K562 (cell line): ENCODE measurements around the gene NPM1. TPM values are rescaled to one million over a fixed set of nuclear protein-coding genes. Genes with fewer than 3 reads are reported as not detected.

Experiments
- ATAC-seq: fragments of 200-7000 bp; cut with Tn5 transposase; 3 replicates; pipeline ENCODE4 v1.9.1; 2020; ENCODE audit warnings: moderate library complexity
- BruUV-seq: library from RNA; stranded (reverse); fragments of 400-500 nt; replicated peaks from 2 replicates; lab custom pipeline; 2021; lab: Mats Ljungman, UMichigan
- CTCF ChIA-PET: fragments of 300-600 bp; formaldehyde crosslinking; extraction: SDS; loops from one replicate; lab custom pipeline; 2021; ENCODE audit warnings: low intra/inter-chr PET ratio; lab: Yijun Ruan, JAX
- POLR2A ChIA-PET: fragments of 300-600, 350-650 bp; sonication (Branson Sonifier 250); formaldehyde crosslinking; extraction: SDS; loops from one replicate; lab custom pipeline; 2021; ENCODE audit warnings: antibody characterized with exemption, inconsistent platforms; lab: Yijun Ruan, JAX
- DNase-seq, 4 experiments: peaks; one replicate each; pipeline versions ENCODE4 v3.0.0 to v3.0.0-alpha.2; 2011 to 2018; ENCODE audit warnings: low spot score in 3 of 4, mixed read lengths in 3 of 4; ENCODE audit errors: extremely low read depth in 1 of 4
- FAIRE-seq: peaks from 2 replicates; lab custom pipeline; 2011; peaks lifted over from hg19 to GRCh38; lab: Jason Lieb, UNC
- H2AFZ ChIP-seq: 2 replicates; pipeline ENCODE4 v1.6.0; 2011; ENCODE audit warnings: low read depth, low read length, control low read depth, inconsistent platforms
- H3K27ac ChIP-seq: fragments of 200-600 bp; 3 replicates; pipeline ENCODE4 v1.8.0; 2011; ENCODE audit warnings: low read depth, mild to moderate bottlenecking, control low read depth, inconsistent platforms, low read length, moderate library complexity, mixed read lengths; ENCODE audit errors: extremely low read depth
- H3K27me3 ChIP-seq, 2 experiments: fragments of 300-600 bp in 1 of 2; 2 replicates in 1 of 2; 3 replicates in 1 of 2; pipeline versions ENCODE4 v1.6.0 to v1.8.0; 2011; ENCODE audit warnings: inconsistent platforms in 2 of 2, low read length in 2 of 2, mild to moderate bottlenecking in 1 of 2, mixed read lengths in 1 of 2, moderate library complexity in 1 of 2; ENCODE audit not compliant: control insufficient read depth in 2 of 2, insufficient read depth in 2 of 2
- H3K36me3 ChIP-seq: fragments of 300-600 bp; 3 replicates; pipeline ENCODE4 v1.8.0; 2011; ENCODE audit warnings: mild to moderate bottlenecking, low read length, inconsistent platforms; ENCODE audit not compliant: control insufficient read depth, insufficient read depth
- H3K4me1 ChIP-seq, 2 experiments: fragments of 200-600 bp in 1 of 2; replicated peaks in 1 of 2; 2 replicates in 1 of 2; 3 replicates in 1 of 2; pipeline versions ENCODE4 v1.5.1 to v1.8.0; 2011; ENCODE audit warnings: inconsistent platforms in 2 of 2, low read length in 2 of 2, mild to moderate bottlenecking in 1 of 2, mixed read lengths in 1 of 2, moderate library complexity in 1 of 2; ENCODE audit not compliant: control insufficient read depth in 2 of 2, insufficient read depth in 2 of 2
- H3K4me2 ChIP-seq: 2 replicates; pipeline ENCODE4 v1.6.1; 2011; ENCODE audit warnings: low read length, control low read depth, inconsistent platforms, mixed read lengths; ENCODE audit not compliant: insufficient read depth
- H3K4me3 ChIP-seq: fragments of 200-600 bp; sonication (generic), shearing (Covaris generic); 2 replicates; pipeline ENCODE4 v1.5.1; 2016; ENCODE audit warnings: control low read depth, inconsistent platforms
- H3K79me2 ChIP-seq: fragments of 200-600 bp; 3 replicates; pipeline ENCODE4 v1.8.0; 2011; ENCODE audit warnings: low read length, inconsistent platforms; ENCODE audit not compliant: control insufficient read depth, insufficient read depth
- H3K9ac ChIP-seq, 2 experiments: 2 replicates each; pipeline versions ENCODE4 v1.6.0 to v1.6.1; 2011; ENCODE audit warnings: low read depth in 2 of 2, low read length in 2 of 2, control low read depth in 1 of 2, inconsistent platforms in 1 of 2, mild to moderate bottlenecking in 1 of 2, mixed read lengths in 1 of 2; ENCODE audit not compliant: insufficient read depth in 1 of 2
- H3K9me1 ChIP-seq: one replicate; pipeline ENCODE4 v1.6.0; 2011; ENCODE audit warnings: inconsistent platforms, mild to moderate bottlenecking, low read length, moderate library complexity; ENCODE audit not compliant: control insufficient read depth, insufficient read depth
- H3K9me3 ChIP-seq: replicated peaks from 2 replicates; pipeline ENCODE4 v1.5.1; 2011; ENCODE audit warnings: low read depth, low read length, inconsistent platforms; ENCODE audit not compliant: control insufficient read depth, insufficient read depth
- H4K20me1 ChIP-seq: replicated peaks from 2 replicates; pipeline ENCODE4 v1.6.1; 2011; ENCODE audit warnings: low read length, inconsistent platforms, mixed read lengths; ENCODE audit not compliant: control insufficient read depth, insufficient read depth
- NR2C2 ChIP-seq, 2 experiments: fragments of 200-800 bp in 1 of 2; sonication (Bioruptor generic) in 1 of 2; sonication (generic) in 1 of 2; formaldehyde crosslinking in 1 of 2; IDR thresholded peaks; 2 replicates each; pipeline versions ENCODE4 v1.6.1 to v1.8.0; 2016 to 2022; ENCODE audit warnings: mild to moderate bottlenecking in 1 of 2, missing compliant biosample characterization in 1 of 2, missing genetic modification characterization in 1 of 2, missing genetic modification reagents in 1 of 2
- PML ChIP-seq: IDR thresholded peaks from 2 replicates; pipeline ENCODE4 v1.6.1; 2012; ENCODE audit warnings: low read length, inconsistent platforms
- POLR2A ChIP-seq: fragments of 450-650 bp; conservative IDR thresholded peaks from 2 replicates; pipeline ENCODE4 v1.6.1; 2016
- POLR2B ChIP-seq: fragments of 450-650 bp; IDR thresholded peaks from 2 replicates; pipeline ENCODE4 v1.6.1; 2018; ENCODE audit warnings: low read depth; ENCODE audit not compliant: partially characterized antibody
- TOE1 ChIP-seq, 2 experiments: fragments of 450-650 bp in 1 of 2; sonication (generic) in 1 of 2; formaldehyde crosslinking in 1 of 2; IDR thresholded peaks; 2 replicates each; pipeline versions ENCODE4 v1.7.1 to v1.8.0; 2016 to 2022; ENCODE audit warnings: borderline replicate concordance in 2 of 2, mild to moderate bottlenecking in 2 of 2, antibody characterized with exemption in 1 of 2, inconsistent platforms in 1 of 2, low read depth in 1 of 2, missing genetic modification reagents in 1 of 2, moderate library complexity in 1 of 2
- YY1 ChIP-seq, 3 experiments: IDR thresholded peaks; 2 replicates each; pipeline ENCODE4 v1.6.1; 2011; ENCODE audit warnings: low read length in 2 of 3, mild to moderate bottlenecking in 2 of 3, moderate library complexity in 2 of 3, borderline replicate concordance in 1 of 3, control low read depth in 1 of 3, low read depth in 1 of 3; ENCODE audit not compliant: insufficient read depth in 3 of 3, insufficient replicate concordance in 2 of 3, control insufficient read depth in 1 of 3, insufficient read length in 1 of 3; ENCODE audit errors: extremely low read depth in 1 of 3
- ZNF121 ChIP-seq: sonication (generic); formaldehyde crosslinking; conservative IDR thresholded peaks from 2 replicates; pipeline ENCODE4 v1.8.0; 2022; ENCODE audit warnings: missing genetic modification reagents
- ZNF232 ChIP-seq: sonication (generic); formaldehyde crosslinking; IDR thresholded peaks from 2 replicates; pipeline ENCODE4 v1.8.0; 2022; ENCODE audit warnings: mild to moderate bottlenecking, missing genetic modification reagents
- WGBS: fragments of 100-300 bp; shearing (Covaris generic); methylation state at CpG from one replicate; pipeline ENCODE4 v1.1.6; 2016; ENCODE audit warnings: low coverage, mixed read lengths; ENCODE audit not compliant: insufficient coverage; ENCODE audit errors: missing lambda C conversion rate; 5-methylcytosine and 5-hydroxymethylcytosine counted together
- in situ Hi-C: fragments of 300-500 bp; cut with MboI; formaldehyde crosslinking; loops from 4 replicates; pipeline ENCODE4 v1.15.0; 2018; ENCODE audit warnings: inconsistent platforms, mixed read lengths
- intact Hi-C: fragments of 100-400 bp; cut with micrococcal nuclease; formaldehyde crosslinking; loops from 2 replicates; pipeline ENCODE4 v1.14.2; 2022
- polyA plus RNA-seq, 8 experiments: library from polyadenylated mRNA; depleted of rRNA in 4 of 8; stranded (reverse) in 5 of 8; unstranded in 3 of 8; fragments of >200 nt; fragmentation: Nextera tagmentation in 2 of 8; fragmentation: Illumina TruSeq in 1 of 8; extraction: Ambion mirVana in 2 of 8; extraction: Trizol in 1 of 8; gene quantifications; 2 replicates each; pipeline versions ENCODE4 v1.2.1 to v1.2.3, GENCODE V29; 2011 to 2014; ENCODE audit warnings: inconsistent platforms in 1 of 8, missing spikeins in 1 of 8
- total RNA-seq, 7 experiments: library from RNA; depleted of rRNA in 6 of 7; stranded (reverse); fragments of >200 nt in 6 of 7; fragmentation: Illumina TruSeq in 2 of 7; extraction: Trizol in 2 of 7; gene quantifications; 2 replicates each; pipeline versions ENCODE4 v1.2.1 to v1.2.3, GENCODE V29; 2011 to 2021; ENCODE audit warnings: low replicate concordance in 1 of 7
- TF ChIP-seq, protein P1 (sequence below): fragments of 200-400 bp; formaldehyde crosslinking; IDR thresholded peaks from 2 replicates; pipeline ENCODE4 v1.6.1; 2017; ENCODE audit warnings: mild to moderate bottlenecking, low read depth, low read length, moderate library complexity
- TF ChIP-seq, protein P2 (sequence below), 2 experiments: fragments of 200-800 bp in 1 of 2; sonication (Bioruptor generic) in 1 of 2; sonication (generic) in 1 of 2; formaldehyde crosslinking in 1 of 2; IDR thresholded peaks in 1 of 2; conservative IDR thresholded peaks in 1 of 2; 2 replicates each; pipeline versions ENCODE4 v1.5.0 to v1.6.1; 2016 to 2020; ENCODE audit warnings: missing compliant biosample characterization in 1 of 2, missing genetic modification characterization in 1 of 2, missing genetic modification reagents in 1 of 2

NPM1 gene
- total and polyA plus RNA-seq, 9 of the 15 experiments (the other 6 are each of a cell fraction or from before 2014, with no cell fraction given), result 2,438 to 6,909 (median 5,639) TPM

DNA sequence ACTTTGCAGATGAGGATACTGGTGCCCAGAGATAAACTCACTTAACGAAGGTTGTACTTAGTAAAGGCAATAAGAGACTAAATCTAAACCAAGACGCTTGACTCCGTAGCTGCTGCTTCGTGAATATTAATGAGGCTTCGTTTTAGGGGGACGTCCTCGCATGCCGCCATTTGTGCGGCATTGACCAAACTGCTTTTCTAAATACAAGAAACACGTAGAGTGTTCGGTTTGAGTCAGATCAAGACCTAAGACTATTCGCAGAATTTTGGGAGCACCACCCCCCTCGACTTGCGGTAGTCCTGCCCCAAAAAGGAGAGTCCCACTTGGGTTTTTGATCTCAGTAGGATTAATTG lies 1.1 kb downstream of the NPM1 start (continued):
- TF ChIP-seq YY1 (IDR thresholded peaks at IDR 0.05; ENCODE audit: borderline replicate concordance in 1 of 3, control insufficient read depth in 1 of 3, extremely low read depth in 1 of 3, insufficient read depth in 3 of 3, insufficient read length in 1 of 3, insufficient replicate concordance in 2 of 3, low read depth in 1 of 3, low read length in 2 of 3), result peak in 1 of 3 experiments; percentile 13
- TF ChIP-seq, protein P1, sequence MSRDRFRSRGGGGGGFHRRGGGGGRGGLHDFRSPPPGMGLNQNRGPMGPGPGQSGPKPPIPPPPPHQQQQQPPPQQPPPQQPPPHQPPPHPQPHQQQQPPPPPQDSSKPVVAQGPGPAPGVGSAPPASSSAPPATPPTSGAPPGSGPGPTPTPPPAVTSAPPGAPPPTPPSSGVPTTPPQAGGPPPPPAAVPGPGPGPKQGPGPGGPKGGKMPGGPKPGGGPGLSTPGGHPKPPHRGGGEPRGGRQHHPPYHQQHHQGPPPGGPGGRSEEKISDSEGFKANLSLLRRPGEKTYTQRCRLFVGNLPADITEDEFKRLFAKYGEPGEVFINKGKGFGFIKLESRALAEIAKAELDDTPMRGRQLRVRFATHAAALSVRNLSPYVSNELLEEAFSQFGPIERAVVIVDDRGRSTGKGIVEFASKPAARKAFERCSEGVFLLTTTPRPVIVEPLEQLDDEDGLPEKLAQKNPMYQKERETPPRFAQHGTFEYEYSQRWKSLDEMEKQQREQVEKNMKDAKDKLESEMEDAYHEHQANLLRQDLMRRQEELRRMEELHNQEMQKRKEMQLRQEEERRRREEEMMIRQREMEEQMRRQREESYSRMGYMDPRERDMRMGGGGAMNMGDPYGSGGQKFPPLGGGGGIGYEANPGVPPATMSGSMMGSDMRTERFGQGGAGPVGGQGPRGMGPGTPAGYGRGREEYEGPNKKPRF, result 0 out of 2 replicates have a peak, but pooled peaks have one; percentile 33

DNA sequence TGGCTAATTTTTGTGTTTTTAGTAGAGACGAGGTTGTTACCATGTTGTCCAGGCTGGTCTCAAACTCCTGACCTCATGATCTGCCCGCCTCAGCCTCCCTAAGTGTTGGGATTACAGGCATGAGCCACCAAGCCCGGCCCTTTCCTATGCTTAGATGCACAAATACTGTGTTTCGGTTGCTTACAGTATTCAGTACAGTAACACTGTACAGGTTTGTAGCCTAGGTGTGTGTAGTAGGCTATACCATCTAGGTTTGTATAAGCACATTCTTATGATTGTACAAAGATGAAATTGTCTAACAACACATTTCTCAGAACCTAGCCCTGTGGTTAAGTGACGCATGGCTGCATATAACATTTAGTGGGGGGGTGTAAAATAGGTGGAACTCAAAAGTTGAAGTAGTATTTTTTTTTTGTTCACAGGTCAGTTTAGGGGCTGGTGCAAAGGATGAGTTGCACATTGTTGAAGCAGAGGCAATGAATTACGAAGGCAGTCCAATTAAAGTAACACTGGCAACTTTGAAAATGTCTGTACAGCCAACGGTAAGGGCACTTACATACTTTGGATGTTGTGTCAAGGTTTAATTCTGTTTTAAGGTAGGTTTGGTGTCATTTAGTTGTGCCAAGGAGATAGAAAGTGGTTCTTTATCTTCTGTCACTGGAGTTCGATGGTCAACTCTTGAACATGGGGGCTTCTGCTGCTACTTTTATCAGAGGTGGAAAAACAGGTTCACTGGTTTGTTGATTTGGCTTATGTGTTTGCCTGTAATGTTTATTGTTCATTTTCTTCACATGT lies 3.4 kb downstream of the NPM1 start:
- POLR2A ChIA-PET, result interaction anchor here (1.2 kb wide), 1 partner anchor 14 kb away, joined by 4 read pairs; no protein-coding TSS in a partner anchor
- Histone ChIP-seq H3K9ac (peak overlapping the region; percentile 39 to 79; a peak in 3 of 4 replicates), H3K79me2 (peaks cover 97% of the 10 kb centered on the region), H3K9me3 (no peaks in the 10 kb centered on the region; the same call in 1 of the 2 replicates), H3K4me3 (peak overlapping the region; percentile 93; the same call in 1 of the 2 replicates), H2AFZ (no peak overlapping the region), H3K27ac (no peak overlapping the region; the same call in 2 of the 3 replicates), H3K4me1 (peaks cover 12 to 16% of the 10 kb centered on the region in 2 experiments; a peak in 4 of 5 replicates), H3K27me3 (no peaks in the 10 kb centered on the region), H3K9me1 (peaks cover 8% of the 10 kb centered on the region), H4K20me1 (peaks cover 75% of the 10 kb centered on the region), H3K36me3 (peaks cover 77% of the 10 kb centered on the region), H3K4me2 (peak overlapping the region; percentile 98)
- ATAC-seq (no peak), FAIRE-seq (peak; percentile 6), DNase-seq (no peak)
- BruUV-seq, result no TSS peak
- in situ Hi-C loops, result no loop called here
- WGBS, result 11% methylated on average over 8 of the region's 8 CpGs
- CTCF ChIA-PET, result no interaction called here
- intact Hi-C loops, result loop anchor here (2.0 kb wide), 1 partner anchor 18 kb away; no protein-coding TSS in a partner anchor
- TF ChIP-seq, protein P2, sequence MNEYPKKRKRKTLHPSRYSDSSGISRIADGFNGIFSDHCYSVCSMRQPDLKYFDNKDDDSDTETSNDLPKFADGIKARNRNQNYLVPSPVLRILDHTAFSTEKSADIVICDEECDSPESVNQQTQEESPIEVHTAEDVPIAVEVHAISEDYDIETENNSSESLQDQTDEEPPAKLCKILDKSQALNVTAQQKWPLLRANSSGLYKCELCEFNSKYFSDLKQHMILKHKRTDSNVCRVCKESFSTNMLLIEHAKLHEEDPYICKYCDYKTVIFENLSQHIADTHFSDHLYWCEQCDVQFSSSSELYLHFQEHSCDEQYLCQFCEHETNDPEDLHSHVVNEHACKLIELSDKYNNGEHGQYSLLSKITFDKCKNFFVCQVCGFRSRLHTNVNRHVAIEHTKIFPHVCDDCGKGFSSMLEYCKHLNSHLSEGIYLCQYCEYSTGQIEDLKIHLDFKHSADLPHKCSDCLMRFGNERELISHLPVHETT (CRISPR knock-in tag; conservative IDR thresholded peaks at IDR 0.05 in 1 of 2, IDR thresholded peaks at IDR 0.05 in 1 of 2), result no peak
- TF ChIP-seq POLR2A (peak; percentile 51), PML (peak; percentile 34; the same call in 1 of the 2 replicates), ZNF121 (CRISPR knock-in tag) (no peak), ZNF232 (no peak), NR2C2 (CRISPR knock-in tag; IDR thresholded peaks at IDR 0.05) (no peak), NR2C2 (tag; IDR thresholded peaks at IDR 0.05) (no peak), POLR2B (peak; percentile 18), TOE1 (IDR thresholded peaks at IDR 0.05; ENCODE audit: borderline replicate concordance) (no peak), TOE1 (CRISPR knock-in tag; IDR thresholded peaks at IDR 0.05; ENCODE audit: borderline replicate concordance, low read depth) (no peak)
